Fibroblast of lung (primary cell): ENCODE results near the gene FNDC3B. TPM values are rescaled to one million over a fixed set of nuclear protein-coding genes. Genes with fewer than 3 reads are reported as not detected.
A peak's percentile ranks its signal among the peaks of the same experiment; 100 is the strongest.

Experiments
- DNase-seq, 2 donors: peaks; one replicate each; pipeline versions ENCODE4 v3.0.0 to v3.0.0-alpha.2; 2010; ENCODE audit warnings: low read depth in 2 of 2
- H2AFZ ChIP-seq: 2 replicates; pipeline ENCODE4 v1.5.1; 2012; ENCODE audit warnings: low read length, control low read depth, inconsistent platforms
- H3K27ac ChIP-seq: 2 replicates; pipeline ENCODE4 v1.5.1; 2011; ENCODE audit warnings: low read length, control low read depth; ENCODE audit not compliant: insufficient read depth
- H3K27me3 ChIP-seq: 2 replicates; pipeline ENCODE4 v1.5.1; 2011; ENCODE audit warnings: mild to moderate bottlenecking, low read length; ENCODE audit not compliant: control insufficient read depth, insufficient read depth
- H3K36me3 ChIP-seq: 2 replicates; pipeline ENCODE4 v1.5.1; 2011; ENCODE audit warnings: low read length; ENCODE audit not compliant: control insufficient read depth, insufficient read depth
- H3K4me1 ChIP-seq: 2 replicates; pipeline ENCODE4 v1.5.1; 2011; ENCODE audit warnings: low read length; ENCODE audit not compliant: control insufficient read depth, insufficient read depth; ENCODE audit errors: extremely low read depth
- H3K4me2 ChIP-seq: 2 replicates; pipeline ENCODE4 v1.5.1; 2011; ENCODE audit warnings: low read length, control low read depth; ENCODE audit not compliant: insufficient read depth; ENCODE audit errors: extremely low read depth
- H3K4me3 ChIP-seq, 4 experiments: fragments of 200-600 bp in 1 of 4; sonication (generic) in 1 of 4; replicated peaks in 1 of 4; 2 replicates each; pipeline ENCODE4 v1.5.1; 2011 to 2016; ENCODE audit warnings: low read length in 4 of 4, low read depth in 3 of 4, mild to moderate bottlenecking in 3 of 4, control low read depth in 2 of 4, inconsistent platforms in 1 of 4, mixed read lengths in 1 of 4; ENCODE audit not compliant: insufficient read depth in 1 of 4; ENCODE audit errors: control extremely low read depth in 1 of 4
- H3K79me2 ChIP-seq: 2 replicates; pipeline ENCODE4 v1.5.1; 2012; ENCODE audit warnings: mild to moderate bottlenecking, low read length, inconsistent platforms; ENCODE audit not compliant: control insufficient read depth, insufficient read depth
- H3K9ac ChIP-seq: 2 replicates; pipeline ENCODE4 v1.5.1; 2011; ENCODE audit warnings: mild to moderate bottlenecking, low read length, control low read depth; ENCODE audit not compliant: insufficient read depth
- H3K9me3 ChIP-seq: 2 replicates; pipeline ENCODE4 v1.5.1; 2012; ENCODE audit warnings: low read depth, low read length; ENCODE audit not compliant: control insufficient read depth, insufficient read depth
- H4K20me1 ChIP-seq: 2 replicates; pipeline ENCODE4 v1.5.1; 2011; ENCODE audit warnings: low read length; ENCODE audit not compliant: control insufficient read depth, insufficient read depth; ENCODE audit errors: extremely low read depth
- EZH2 ChIP-seq: IDR thresholded peaks from 2 replicates; pipeline ENCODE4 v1.5.1; 2012; ENCODE audit warnings: low read length, control low read depth, mild to moderate bottlenecking; ENCODE audit errors: missing control alignments
- polyA plus RNA-seq, 2 donors: library from polyadenylated mRNA; depleted of rRNA in 1 of 2; stranded (reverse) in 1 of 2; unstranded in 1 of 2; fragments of >200 nt; gene quantifications; 2 replicates each; pipeline ENCODE4 v1.2.1, GENCODE V29; 2011 to 2012; ENCODE audit warnings: missing spikeins in 1 of 2
- total RNA-seq: library from RNA; depleted of rRNA; stranded (reverse); fragments of >200 nt; gene quantifications from 2 replicates; pipeline ENCODE4 v1.2.1, GENCODE V29; 2014
- TF ChIP-seq, protein P1 (sequence below), 2 donors: IDR thresholded peaks in 1 of 2; conservative IDR thresholded peaks in 1 of 2; 1 replicate in 1 of 2; 2 replicates in 1 of 2; pipeline ENCODE4 v1.5.1; 2011 to 2012; ENCODE audit warnings: low read length in 2 of 2, control low read depth in 1 of 2, inconsistent platforms in 1 of 2, low read depth in 1 of 2, mild to moderate bottlenecking in 1 of 2

Gene FNDC3B
- total and polyA plus RNA-seq, 2 donors (not counting 1 experiment from before 2014, with no cell fraction given): 26.1 to 76.8 TPM

GRCh38 chr3:172059532-172059931, 20.2 kb downstream of the FNDC3B start:
- Histone ChIP-seq H3K4me2 (no peak overlapping the region), H4K20me1 (peaks cover 3% of the 10 kb centered on the region), H3K9me3 (no peaks in the 10 kb centered on the region), H3K36me3 (peaks cover 4% of the 10 kb centered on the region), H3K4me1 (peaks cover 5% of the 10 kb centered on the region), H3K79me2 (peaks cover 84% of the 10 kb centered on the region), H3K27ac (no peak overlapping the region), H2AFZ (no peak overlapping the region), H3K9ac (no peak overlapping the region), H3K27me3 (no peaks in the 10 kb centered on the region), H3K4me3 (no peak overlapping the region)
- TF ChIP-seq, protein P1, sequence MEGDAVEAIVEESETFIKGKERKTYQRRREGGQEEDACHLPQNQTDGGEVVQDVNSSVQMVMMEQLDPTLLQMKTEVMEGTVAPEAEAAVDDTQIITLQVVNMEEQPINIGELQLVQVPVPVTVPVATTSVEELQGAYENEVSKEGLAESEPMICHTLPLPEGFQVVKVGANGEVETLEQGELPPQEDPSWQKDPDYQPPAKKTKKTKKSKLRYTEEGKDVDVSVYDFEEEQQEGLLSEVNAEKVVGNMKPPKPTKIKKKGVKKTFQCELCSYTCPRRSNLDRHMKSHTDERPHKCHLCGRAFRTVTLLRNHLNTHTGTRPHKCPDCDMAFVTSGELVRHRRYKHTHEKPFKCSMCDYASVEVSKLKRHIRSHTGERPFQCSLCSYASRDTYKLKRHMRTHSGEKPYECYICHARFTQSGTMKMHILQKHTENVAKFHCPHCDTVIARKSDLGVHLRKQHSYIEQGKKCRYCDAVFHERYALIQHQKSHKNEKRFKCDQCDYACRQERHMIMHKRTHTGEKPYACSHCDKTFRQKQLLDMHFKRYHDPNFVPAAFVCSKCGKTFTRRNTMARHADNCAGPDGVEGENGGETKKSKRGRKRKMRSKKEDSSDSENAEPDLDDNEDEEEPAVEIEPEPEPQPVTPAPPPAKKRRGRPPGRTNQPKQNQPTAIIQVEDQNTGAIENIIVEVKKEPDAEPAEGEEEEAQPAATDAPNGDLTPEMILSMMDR (conservative IDR thresholded peaks at IDR 0.05 in 1 of 2, IDR thresholded peaks at IDR 0.05 in 1 of 2; ENCODE audit: low read depth in 1 of 2, low read length in 2 of 2): no peak
- no peak for DNase-seq

DNA sequence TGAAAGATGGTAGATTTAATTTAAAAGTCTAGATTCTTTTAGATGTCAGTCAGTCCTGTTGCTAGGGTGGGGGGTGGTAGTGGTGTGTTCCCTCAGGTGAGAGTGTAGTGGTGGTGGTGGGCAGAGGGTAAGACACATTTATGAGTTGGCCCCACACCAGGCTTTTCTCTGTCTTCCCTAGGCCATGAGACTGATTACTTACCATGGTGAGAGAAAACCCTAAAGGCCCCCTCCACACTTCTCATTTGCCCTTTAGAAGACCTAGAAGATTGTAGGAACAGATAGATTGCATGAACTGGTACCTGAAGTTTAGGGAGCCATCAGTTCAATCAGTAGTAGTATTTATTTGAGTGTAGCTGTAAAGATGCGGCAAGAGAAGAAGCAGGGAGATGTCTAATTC, 20.9 kb downstream of the FNDC3B start:
- TF ChIP-seq EZH2: no peak
- TF ChIP-seq, protein P1 (conservative IDR thresholded peaks at IDR 0.05 in 1 of 2, IDR thresholded peaks at IDR 0.05 in 1 of 2; ENCODE audit: low read depth in 1 of 2, low read length in 2 of 2): no peak
- peaks cover 2% of the 10 kb centered on the region for H3K36me3 ChIP-seq
- no peak overlapping the region for H3K27ac ChIP-seq
- no peak for DNase-seq
- H4K20me1 ChIP-seq: peaks cover 3% of the 10 kb centered on the region
- H3K9me3 ChIP-seq: no peaks in the 10 kb centered on the region
- no peak overlapping the region for H2AFZ ChIP-seq
- H3K4me3 ChIP-seq: no peak overlapping the region
- H3K4me2 ChIP-seq: no peak overlapping the region
- H3K79me2 ChIP-seq: peaks cover 86% of the 10 kb centered on the region
- H3K9ac ChIP-seq: no peak overlapping the region
- H3K4me1 ChIP-seq: peaks cover 6% of the 10 kb centered on the region
- H3K27me3 ChIP-seq: no peaks in the 10 kb centered on the region

DNA sequence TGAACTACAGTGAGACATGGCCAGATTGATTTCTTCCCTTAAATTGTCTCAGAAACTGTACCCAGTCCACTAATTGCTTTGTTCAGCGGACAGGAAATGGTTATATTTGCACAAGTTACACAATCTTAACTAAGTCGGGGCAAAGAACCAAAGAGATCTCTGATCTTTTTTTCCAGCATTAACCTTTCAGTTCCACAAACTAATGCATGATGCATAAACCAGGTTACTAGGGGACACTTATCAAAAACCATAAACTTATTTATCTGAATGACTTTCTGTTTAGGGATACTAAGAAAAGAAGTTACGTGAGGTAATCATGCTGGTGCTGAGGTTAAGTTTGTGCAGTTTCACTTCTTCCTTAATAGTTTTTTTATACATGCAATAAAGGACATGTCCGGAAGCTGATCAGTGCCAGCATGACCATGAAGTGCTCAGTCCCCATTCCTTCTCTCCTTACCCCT, 22.4 kb downstream of the FNDC3B start:
- Histone ChIP-seq H3K9me3 (no peaks in the 10 kb centered on the region), H3K36me3 (peaks cover 2% of the 10 kb centered on the region), H3K9ac (no peak overlapping the region), H4K20me1 (peaks cover 4% of the 10 kb centered on the region), H3K79me2 (peaks cover 90% of the 10 kb centered on the region), H3K27ac (no peak overlapping the region), H2AFZ (no peak overlapping the region), H3K4me1 (peaks cover 14% of the 10 kb centered on the region), H3K4me2 (peak overlapping the region; percentile 75), H3K27me3 (no peaks in the 10 kb centered on the region), H3K4me3 (peak overlapping the region in 2 of 4 experiments; percentile 11)
- DNase-seq: peak; percentile 41 to 45
- TF ChIP-seq, protein P1 (conservative IDR thresholded peaks at IDR 0.05 in 1 of 2, IDR thresholded peaks at IDR 0.05 in 1 of 2; ENCODE audit: low read depth in 1 of 2, low read length in 2 of 2): no peak
- no peak for TF ChIP-seq EZH2
